HEK293T (cell line): ENCODE results near the gene CRYL1.

Source experiments
- CTCF ChIA-PET: fragments of 350-600 bp; formaldehyde crosslinking; extraction: SDS; loops from one replicate; lab custom pipeline; 2021; ENCODE audit warnings: antibody characterized with exemption, inconsistent platforms; lab: Yijun Ruan, JAX
- POLR2A ChIA-PET: fragments of 350-600 bp; formaldehyde crosslinking; extraction: SDS; loops from one replicate; lab custom pipeline; 2020; ENCODE audit warnings: antibody characterized with exemption, inconsistent platforms; lab: Yijun Ruan, JAX
- DNase-seq: peaks from one replicate; pipeline ENCODE4 v3.0.0; 2012; ENCODE audit warnings: mixed read lengths; ENCODE audit errors: extremely low spot score
- ARNT ChIP-seq: fragments of 450-650 bp; IDR thresholded peaks from 2 replicates; pipeline ENCODE4 v1.6.1; 2017; ENCODE audit warnings: mild to moderate bottlenecking
- BHLHE40 ChIP-seq: fragments of 450-650 bp; IDR thresholded peaks from 2 replicates; pipeline ENCODE4 v1.6.1; 2016; ENCODE audit warnings: mild to moderate bottlenecking, moderate library complexity, borderline replicate concordance
- CTBP1 ChIP-seq: fragments of 450-650 bp; IDR thresholded peaks from 2 replicates; pipeline ENCODE4 v1.6.1; 2016; ENCODE audit warnings: borderline replicate concordance
- ELF4 ChIP-seq: fragments of 450-650 bp; IDR thresholded peaks from 2 replicates; pipeline ENCODE4 v1.6.1; 2017; ENCODE audit warnings: antibody characterized with exemption
- FOXA1 ChIP-seq: fragments of 450-650 bp; IDR thresholded peaks from 2 replicates; pipeline ENCODE4 v1.6.1; 2016; ENCODE audit warnings: mild to moderate bottlenecking
- FOXK2 ChIP-seq: fragments of 450-650 bp; IDR thresholded peaks from 2 replicates; pipeline ENCODE4 v1.6.1; 2016; ENCODE audit warnings: mild to moderate bottlenecking
- FOXM1 ChIP-seq: fragments of 450-650 bp; IDR thresholded peaks from 2 replicates; pipeline ENCODE4 v1.6.1; 2017; ENCODE audit warnings: mild to moderate bottlenecking, borderline replicate concordance
- HDGF ChIP-seq: fragments of 450-650 bp; IDR thresholded peaks from 2 replicates; pipeline ENCODE4 v1.6.1; 2017; ENCODE audit warnings: antibody characterized with exemption, borderline replicate concordance
- L3MBTL2 ChIP-seq: fragments of 450-650 bp; conservative IDR thresholded peaks from 2 replicates; pipeline ENCODE4 v1.6.1; 2016; ENCODE audit warnings: mild to moderate bottlenecking
- LEF1 ChIP-seq: fragments of 450-650 bp; IDR thresholded peaks from 2 replicates; pipeline ENCODE4 v1.6.1; 2017; ENCODE audit warnings: mild to moderate bottlenecking, borderline replicate concordance
- NFRKB ChIP-seq: fragments of 450-650 bp; IDR thresholded peaks from 2 replicates; pipeline ENCODE4 v1.6.1; 2016; ENCODE audit warnings: mild to moderate bottlenecking, moderate library complexity
- SP1 ChIP-seq: fragments of 450-650 bp; IDR thresholded peaks from 2 replicates; pipeline ENCODE4 v1.6.1; 2017
- SUZ12 ChIP-seq: fragments of 450-650 bp; IDR thresholded peaks from 2 replicates; pipeline ENCODE4 v1.6.1; 2016; ENCODE audit warnings: mild to moderate bottlenecking
- TARDBP ChIP-seq: fragments of 450-650 bp; IDR thresholded peaks from 2 replicates; pipeline ENCODE4 v1.6.1; 2016
- ZNF384 ChIP-seq: fragments of 450-650 bp; IDR thresholded peaks from 2 replicates; pipeline ENCODE4 v1.6.1; 2016
- TF ChIP-seq, protein P1 (sequence below): fragments of 450-650 bp; IDR thresholded peaks from 2 replicates; pipeline ENCODE4 v1.6.1; 2016

CRYL1 gene

GRCh38 chr13:20412691-20413355 lies 112.8 kb downstream of the CRYL1 start:
- POLR2A ChIA-PET: no interaction called here
- DNase-seq: no peak
- TF ChIP-seq ZNF384 (no peak), LEF1 (no peak), FOXM1 (no peak), SP1 (no peak), ELF4 (no peak), FOXA1 (no peak), FOXK2 (no peak), HDGF (no peak), CTBP1 (no peak), TARDBP (no peak), SUZ12 (no peak)
- TF ChIP-seq, protein P1, sequence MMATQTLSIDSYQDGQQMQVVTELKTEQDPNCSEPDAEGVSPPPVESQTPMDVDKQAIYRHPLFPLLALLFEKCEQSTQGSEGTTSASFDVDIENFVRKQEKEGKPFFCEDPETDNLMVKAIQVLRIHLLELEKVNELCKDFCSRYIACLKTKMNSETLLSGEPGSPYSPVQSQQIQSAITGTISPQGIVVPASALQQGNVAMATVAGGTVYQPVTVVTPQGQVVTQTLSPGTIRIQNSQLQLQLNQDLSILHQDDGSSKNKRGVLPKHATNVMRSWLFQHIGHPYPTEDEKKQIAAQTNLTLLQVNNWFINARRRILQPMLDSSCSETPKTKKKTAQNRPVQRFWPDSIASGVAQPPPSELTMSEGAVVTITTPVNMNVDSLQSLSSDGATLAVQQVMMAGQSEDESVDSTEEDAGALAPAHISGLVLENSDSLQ: no peak
- CTCF ChIA-PET: no interaction called here

DNA sequence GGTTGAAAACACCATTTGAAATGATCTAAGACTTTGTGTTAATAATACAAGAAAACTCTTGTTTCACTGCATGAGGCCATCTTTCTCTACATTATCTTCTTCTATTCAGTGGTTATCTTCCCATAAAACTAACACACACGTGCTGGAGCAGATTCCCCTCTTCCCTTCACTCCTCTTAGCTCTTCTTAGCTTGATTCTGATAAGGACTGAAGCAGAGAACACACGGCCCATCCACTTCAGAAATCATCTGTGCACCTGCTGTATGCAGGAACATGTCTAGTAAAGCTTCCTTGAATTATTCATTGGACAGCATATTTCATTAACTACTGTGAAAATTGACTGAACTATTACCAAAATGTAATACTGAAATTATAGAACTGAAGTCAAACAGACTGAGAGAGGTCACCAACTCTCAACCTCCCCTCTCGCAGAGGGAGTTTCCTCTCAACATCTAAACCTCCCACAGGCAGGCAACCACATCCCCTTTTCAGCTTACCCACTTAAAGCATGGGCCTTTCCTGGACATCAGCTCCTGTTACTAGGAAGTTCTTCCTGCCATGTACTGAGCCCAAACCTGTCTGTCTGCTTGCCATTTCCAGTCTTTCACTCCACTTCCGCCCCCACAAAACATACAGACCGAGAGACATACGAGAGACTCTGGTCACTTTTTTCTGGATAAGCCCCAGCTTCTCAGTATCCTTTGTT lies 113.9 kb downstream of the CRYL1 start:
- DNase-seq: no peak
- no peak for TF ChIP-seq LEF1
- no peak for TF ChIP-seq CTBP1
- TF ChIP-seq L3MBTL2: no peak
- no peak for TF ChIP-seq FOXK2
- TF ChIP-seq SUZ12: no peak
- TF ChIP-seq, protein P1: no peak
- POLR2A ChIA-PET: no interaction called here
- CTCF ChIA-PET: no interaction called here

GRCh38 chr13:20410726-20411125 lies 114.9 kb downstream of the CRYL1 start:
- ChIA-PET POLR2A (no interaction called here), CTCF (no interaction called here)
- TF ChIP-seq L3MBTL2: no peak

DNA sequence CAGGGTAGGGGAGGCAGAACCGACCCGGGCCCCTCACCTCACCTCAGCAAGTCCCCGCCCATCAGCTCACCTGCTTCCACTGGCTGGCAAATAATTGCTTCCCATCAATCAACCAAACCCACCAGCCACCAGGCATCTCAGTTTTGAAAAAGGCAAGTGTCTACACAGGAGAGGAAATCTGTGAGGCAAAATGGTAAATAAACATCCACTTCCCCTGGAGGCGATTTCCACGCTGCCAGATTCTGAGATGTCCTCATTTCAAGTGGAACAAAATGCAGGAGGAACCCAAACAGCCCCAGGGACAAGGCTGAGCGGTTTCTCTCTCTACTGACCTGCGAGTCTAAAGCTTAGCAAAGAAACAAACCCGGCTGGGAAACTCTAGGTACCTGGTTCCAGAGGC lies 117.5 kb downstream of the CRYL1 start:
- POLR2A ChIA-PET: no interaction called here
- no peak for DNase-seq
- CTCF ChIA-PET: no interaction called here
- TF ChIP-seq ARNT (no peak), CTBP1 (no peak), BHLHE40 (no peak), NFRKB (no peak), SUZ12 (no peak), ZNF384 (no peak), HDGF (no peak)
- TF ChIP-seq, protein P1: no peak

More at GRCh38 chr13:20410726-20411125, 114.9 kb downstream of the CRYL1 start:
- DNase-seq: no peak

DNA sequence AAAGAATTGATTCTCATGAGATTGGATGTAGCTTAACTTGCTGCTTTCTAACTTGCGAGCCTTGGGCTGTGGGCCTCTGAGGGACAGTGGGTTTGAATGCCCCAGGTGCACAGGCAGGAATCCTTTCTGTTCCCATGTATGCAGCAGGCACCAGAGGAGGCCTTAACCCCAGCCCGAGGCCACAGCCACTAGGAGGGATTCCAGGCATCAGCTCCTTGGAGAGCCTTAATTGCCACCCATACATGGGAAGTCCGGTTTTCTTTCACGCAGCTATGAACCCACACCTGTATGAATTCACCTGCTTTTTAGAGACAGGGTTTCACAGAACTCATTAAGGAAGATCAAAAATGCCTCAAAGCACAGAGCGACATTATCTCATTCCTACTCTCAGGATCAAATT lies 117.9 kb downstream of the CRYL1 start:
- no peak for DNase-seq
- TF ChIP-seq SP1 (no peak), FOXK2 (no peak), NFRKB (no peak), SUZ12 (no peak), ELF4 (no peak), FOXM1 (no peak), L3MBTL2 (no peak), ZNF384 (no peak), CTBP1 (no peak), ARNT (no peak), BHLHE40 (no peak), HDGF (no peak), TARDBP (no peak), LEF1 (no peak), FOXA1 (no peak)
- TF ChIP-seq, protein P1: no peak
- POLR2A ChIA-PET: no interaction called here
- CTCF ChIA-PET: no interaction called here

GRCh38 chr13:20405691-20406090 lies 120.0 kb downstream of the CRYL1 start:
- TF ChIP-seq FOXK2: no peak
- no peak for TF ChIP-seq SP1
- no peak for TF ChIP-seq ELF4
- TF ChIP-seq SUZ12: no peak
- TF ChIP-seq FOXA1: no peak
- no peak for TF ChIP-seq LEF1
- DNase-seq: no peak
- POLR2A ChIA-PET: no interaction called here
- CTCF ChIA-PET: no interaction called here
